DMS53 treated with DMSO at 0.1 percent for 48 hours (cell line): ENCODE results near the gene AKIRIN2.

Experiments
- DNase-seq: peaks from one replicate; lab custom pipeline; 2025; ENCODE audit not compliant: unreplicated experiment; lab: John Stamatoyannopoulos, UW

The AKIRIN2 gene

DNA sequence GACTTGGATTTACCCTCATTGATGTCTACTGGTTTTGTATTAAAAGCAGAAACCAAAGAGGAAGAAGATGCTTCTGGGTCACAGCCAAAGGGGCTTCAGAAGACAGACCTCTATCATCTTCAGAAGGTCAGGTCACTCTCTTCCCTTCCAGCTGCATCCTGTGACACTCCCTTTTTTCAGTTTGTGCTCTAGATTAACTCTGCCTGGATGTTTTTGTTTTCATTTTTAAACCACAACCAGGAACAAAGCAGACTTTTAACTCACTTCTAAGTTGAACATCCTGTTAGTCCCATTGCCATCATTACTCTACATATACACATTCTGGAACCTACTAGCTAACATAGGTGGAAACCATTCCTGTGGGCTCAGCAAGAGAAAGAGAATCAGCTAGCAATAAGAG is 45.2 kb downstream of the AKIRIN2 start:
- no peak for DNase-seq

- DNase-seq, result no peak
These were observed 46.2 kb downstream of the AKIRIN2 start for GRCh38 chr6:87655824-87656223.

DNA sequence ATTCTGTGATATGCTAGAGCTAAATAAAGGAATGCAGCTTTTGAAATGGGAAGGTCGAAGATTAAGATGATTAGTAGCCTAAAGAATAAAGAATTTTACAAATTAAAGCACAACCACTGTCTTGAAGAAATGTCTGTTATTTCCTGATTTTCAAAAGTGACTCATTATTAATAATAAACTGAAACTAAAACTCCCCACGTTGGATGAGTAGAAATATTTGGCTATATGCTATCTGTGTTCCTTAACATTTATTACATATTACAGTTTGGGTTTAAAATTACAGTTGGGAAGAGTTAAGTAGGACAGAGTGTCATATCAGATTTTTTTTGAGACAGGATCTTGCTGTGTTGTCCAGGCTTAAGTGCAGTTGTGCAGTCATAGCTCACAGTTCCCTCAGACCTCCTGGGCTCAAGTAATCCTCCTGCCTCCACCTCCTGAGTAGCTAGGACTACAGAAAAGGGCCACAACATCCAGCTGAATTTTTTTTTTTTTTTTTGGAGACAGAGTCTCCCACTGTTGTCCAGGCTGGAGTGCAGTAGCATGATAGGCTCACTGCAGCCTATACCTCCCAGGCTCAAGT is 47.1 kb downstream of the AKIRIN2 start:
- no peak for DNase-seq

DNA sequence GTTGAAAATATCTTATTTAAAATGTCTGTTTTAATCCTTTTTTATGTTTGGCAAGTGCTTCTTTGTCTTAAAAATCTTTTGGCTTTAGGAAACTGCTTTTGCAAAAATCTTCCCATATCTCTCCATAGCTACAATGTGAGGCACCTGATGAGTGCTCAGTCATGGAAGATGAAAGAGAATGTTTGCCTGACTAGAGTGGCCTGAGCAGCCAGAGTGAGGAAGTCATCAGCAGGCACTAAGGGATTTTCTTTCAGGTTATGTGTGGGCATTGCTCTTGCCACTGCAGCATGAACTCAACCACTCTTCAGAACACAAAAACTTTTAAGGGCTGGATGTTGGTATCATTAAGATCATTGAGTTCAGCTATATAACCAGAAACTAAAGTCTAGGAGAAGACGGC is 47.9 kb downstream of the AKIRIN2 start:
- no peak for DNase-seq

- no peak for DNase-seq
These were observed 48.7 kb downstream of the AKIRIN2 start for GRCh38 chr6:87653074-87653962.

DNA sequence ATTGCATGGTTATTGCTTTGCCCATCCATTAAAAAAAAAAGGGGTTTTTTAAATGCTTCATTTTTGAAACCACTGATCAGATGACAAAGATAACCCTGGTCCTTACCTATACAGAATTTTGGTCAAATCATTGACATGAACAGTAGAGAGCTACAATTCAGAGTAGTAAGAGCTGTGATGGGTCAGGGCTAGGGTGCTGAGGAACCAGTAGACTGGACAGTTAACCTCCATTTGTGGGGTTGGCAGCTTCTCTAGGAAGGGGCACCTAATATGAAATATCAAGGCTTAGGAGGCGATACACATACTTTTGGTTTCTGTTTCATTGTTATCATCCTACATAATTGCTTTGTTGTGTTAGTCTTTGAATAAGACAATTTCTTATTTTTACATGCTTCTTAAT is 57.0 kb downstream of the AKIRIN2 start:
- DNase-seq, result no peak

GRCh38 chr6:87641065-87641692 is 60.9 kb downstream of the AKIRIN2 start:
- no peak for DNase-seq

GRCh38 chr6:87639373-87639772 is 62.7 kb downstream of the AKIRIN2 start:
- no peak for DNase-seq

GRCh38 chr6:87637106-87637505 is 64.9 kb downstream of the AKIRIN2 start:
- DNase-seq, result no peak

DNA sequence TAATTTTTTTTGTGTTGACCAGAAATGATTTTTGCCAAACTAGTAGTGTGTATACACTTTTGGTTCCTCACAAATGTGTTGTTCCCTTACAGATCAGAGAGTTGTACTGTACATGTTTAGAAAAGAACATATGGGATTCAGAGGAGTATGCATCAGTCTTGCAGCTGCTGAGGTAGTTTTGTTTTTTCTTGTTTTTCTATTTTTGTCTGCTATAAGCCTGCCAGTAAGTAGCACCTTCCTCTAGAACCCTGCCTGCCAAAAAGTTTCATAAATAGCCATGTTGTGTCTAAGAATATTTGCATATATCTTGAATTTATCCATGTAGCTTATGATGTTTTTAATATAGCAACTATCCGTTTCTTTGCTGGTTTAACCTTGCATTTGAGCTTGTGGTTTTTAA is 65.7 kb downstream of the AKIRIN2 start:
- DNase-seq, result no peak

- no peak for DNase-seq
These were observed 68.2 kb downstream of the AKIRIN2 start for GRCh38 chr6:87633851-87634250.

- no peak for DNase-seq
These were observed 71.3 kb downstream of the AKIRIN2 start for GRCh38 chr6:87630746-87631145.

- no peak for DNase-seq
These were observed 73.2 kb downstream of the AKIRIN2 start for GRCh38 chr6:87628881-87629280.

- DNase-seq, result no peak
These were observed 73.6 kb downstream of the AKIRIN2 start for GRCh38 chr6:87628424-87628823.
